Measurements from ENCODE around the gene TELO2. TPM values are rescaled to one million over a fixed set of nuclear protein-coding genes. Genes with fewer than 3 reads are reported as not detected.

Gene TELO2
- total and polyA plus RNA-seq, 2 donors (not counting 3 experiments of a cell fraction or from before 2014, with no cell fraction given), result 30.7 to 61.6 TPM

DNA sequence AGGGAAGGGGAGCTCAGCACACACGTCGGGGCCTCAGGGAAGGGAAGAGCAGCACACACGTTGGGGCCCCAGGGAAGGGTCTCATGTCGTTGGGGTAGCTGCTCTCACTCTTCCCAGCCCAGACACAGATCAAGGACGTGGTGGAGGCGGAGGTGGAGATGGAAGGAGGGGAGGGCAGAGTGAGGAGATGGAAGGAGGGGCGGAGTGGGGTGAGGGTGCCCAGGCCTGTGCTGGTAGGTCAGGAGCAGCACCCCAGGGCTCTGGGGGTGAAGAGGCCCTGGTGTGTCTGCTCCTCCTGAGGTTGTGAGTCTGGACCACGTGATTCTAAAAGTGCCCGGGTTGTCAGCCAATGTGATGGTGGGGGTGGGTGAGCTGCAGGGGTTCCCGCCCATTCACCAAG lies 33.2 kb upstream of the TELO2 start:
- ChIA-PET CTCF (no interaction called here), POLR2A (no interaction called here)
- no peak overlapping the region for H3K27ac ChIP-seq (ENCODE audit: insufficient read depth, low read depth, low read length)
- no TSS peak for BruUV-seq (replicated peaks)
- DNase-seq (ENCODE audit: low read depth, low spot score), result no peak
- H3K9me3 ChIP-seq (replicated peaks; ENCODE audit: control insufficient read depth, insufficient read depth, low read length), result no peaks in the 10 kb centered on the region
- intact Hi-C loops (cut with micrococcal nuclease) (no loop called here), dilution Hi-C loops (cut with MboI; ENCODE audit: extremely low pct_ligation_motif_present, low sequenced_read_pairs) (no loop called here)
- H4K20me1 ChIP-seq (replicated peaks; ENCODE audit: control insufficient read depth, extremely low read depth, insufficient read depth, low read length), result no peaks in the 10 kb centered on the region
- H3K36me3 ChIP-seq (ENCODE audit: control insufficient read depth in 2 of 2, extremely low read depth in 1 of 2, insufficient read depth in 2 of 2, low read length in 2 of 2), result peaks cover 0 to 37% of the 10 kb centered on the region in 2 experiments
- no peak overlapping the region for H3K4me2 ChIP-seq (ENCODE audit: insufficient read depth, low read length)
- H3K27me3 ChIP-seq (ENCODE audit: control insufficient read depth in 2 of 2, insufficient read depth in 2 of 2, low read length in 2 of 2), result no peaks in the 10 kb centered on the region
- H3K4me1 ChIP-seq (ENCODE audit: control insufficient read depth, extremely low read depth, insufficient read depth, low read length), result no peaks in the 10 kb centered on the region
- H3K9me1 ChIP-seq (replicated peaks; ENCODE audit: control insufficient read depth, extremely low read depth, insufficient read depth, low read length), result no peaks in the 10 kb centered on the region
- no peak overlapping the region for H3K4me3 ChIP-seq (replicated peaks in 1 of 3; ENCODE audit: insufficient read depth in 1 of 3, low read depth in 1 of 3, low read length in 3 of 3)
- FAIRE-seq, result no peak
- H2AFZ ChIP-seq (ENCODE audit: low read depth, low read length), result no peak overlapping the region
- no peaks in the 10 kb centered on the region for H3K79me2 ChIP-seq (ENCODE audit: control insufficient read depth, insufficient read depth, low read length)
- no peak overlapping the region for H3K9ac ChIP-seq (replicated peaks; ENCODE audit: extremely low read depth, insufficient read depth, low read length)
- TF ChIP-seq MYC (IDR thresholded peaks at IDR 0.05; ENCODE audit: low read depth, low read length) (no peak), CTCF (IDR thresholded peaks at IDR 0.05; ENCODE audit: extremely low read depth in 1 of 2, insufficient read depth in 1 of 2, low read depth in 1 of 2, low read length in 2 of 2) (no peak)

GRCh38 chr16:1460602-1461138 lies 32.5 kb upstream of the TELO2 start:
- no peaks in the 10 kb centered on the region for H3K27me3 ChIP-seq (ENCODE audit: control insufficient read depth in 2 of 2, insufficient read depth in 2 of 2, low read length in 2 of 2)
- no peak overlapping the region for H3K4me2 ChIP-seq (ENCODE audit: insufficient read depth, low read length)
- TF ChIP-seq MAX (IDR thresholded peaks at IDR 0.05; ENCODE audit: insufficient read depth, insufficient read length) (no peak), MYC (IDR thresholded peaks at IDR 0.05; ENCODE audit: low read depth, low read length) (no peak), CTCF (IDR thresholded peaks at IDR 0.05; ENCODE audit: extremely low read depth in 1 of 2, insufficient read depth in 1 of 2, low read depth in 1 of 2, low read length in 2 of 2) (no peak), POLR2A (IDR thresholded peaks at IDR 0.05; ENCODE audit: low read depth, low read length) (no peak), EZH2 (IDR thresholded peaks at IDR 0.05; ENCODE audit: borderline replicate concordance, low read depth, low read length, severe bottlenecking) (no peak), POLR2AphosphoS5 (IDR thresholded peaks at IDR 0.05; ENCODE audit: insufficient read depth, low read depth, low read length) (no peak), GATA2 (IDR thresholded peaks at IDR 0.05; ENCODE audit: insufficient read depth, insufficient read length, low read depth, low read length) (no peak), FOS (IDR thresholded peaks at IDR 0.05; ENCODE audit: borderline replicate concordance, insufficient read depth, low read length) (no peak), JUN (IDR thresholded peaks at IDR 0.05; ENCODE audit: borderline replicate concordance, insufficient read depth, insufficient read length, low read depth) (no peak)
- DNase-seq (ENCODE audit: low read depth, low spot score), result no peak
- CTCF ChIA-PET, result no interaction called here
- no peaks in the 10 kb centered on the region for H3K79me2 ChIP-seq (ENCODE audit: control insufficient read depth, insufficient read depth, low read length)
- no peaks in the 10 kb centered on the region for H3K4me1 ChIP-seq (ENCODE audit: control insufficient read depth, extremely low read depth, insufficient read depth, low read length)
- H3K9ac ChIP-seq (replicated peaks; ENCODE audit: extremely low read depth, insufficient read depth, low read length), result no peak overlapping the region
- H2AFZ ChIP-seq (ENCODE audit: low read depth, low read length), result no peak overlapping the region
- H3K36me3 ChIP-seq (ENCODE audit: control insufficient read depth in 2 of 2, extremely low read depth in 1 of 2, insufficient read depth in 2 of 2, low read length in 2 of 2), result peaks cover 0 to 33% of the 10 kb centered on the region in 2 experiments
- intact Hi-C loops (cut with micrococcal nuclease) (no loop called here), dilution Hi-C loops (cut with MboI; ENCODE audit: extremely low pct_ligation_motif_present, low sequenced_read_pairs) (no loop called here)
- BruUV-seq (replicated peaks), result no TSS peak
- H3K27ac ChIP-seq (ENCODE audit: insufficient read depth, low read depth, low read length), result no peak overlapping the region
- POLR2A ChIA-PET, result no interaction called here
- H3K4me3 ChIP-seq (replicated peaks in 1 of 3; ENCODE audit: insufficient read depth in 1 of 3, low read depth in 1 of 3, low read length in 3 of 3), result no peak overlapping the region
- H4K20me1 ChIP-seq (replicated peaks; ENCODE audit: control insufficient read depth, extremely low read depth, insufficient read depth, low read length), result no peaks in the 10 kb centered on the region
- H3K9me1 ChIP-seq (replicated peaks; ENCODE audit: control insufficient read depth, extremely low read depth, insufficient read depth, low read length), result no peaks in the 10 kb centered on the region
- no peak for FAIRE-seq
- H3K9me3 ChIP-seq (replicated peaks; ENCODE audit: control insufficient read depth, insufficient read depth, low read length), result no peaks in the 10 kb centered on the region

All from endothelial cell of umbilical vein (primary cell).